Right atrium auricular region (tissue), 2 donors: ENCODE data around the gene DNMT3A. TPM values are rescaled to one million over a fixed set of nuclear protein-coding genes. Genes with fewer than 3 reads are reported as not detected.
A peak's percentile ranks its signal among the peaks of the same experiment; 100 is the strongest.

Source experiments
- DNase-seq: peaks from one replicate; pipeline ENCODE4 v3.0.0-alpha.2; 2019; ENCODE audit warnings: low spot score
- H3K27ac ChIP-seq, 2 donors: fragments of 200-600 bp; sonication (generic); 1 replicate in 1 of 2; 2 replicates in 1 of 2; pipeline ENCODE4 v1.5.1; 2016 to 2019
- H3K27me3 ChIP-seq, 2 donors: fragments of 200-600 bp; sonication (generic); one replicate each; pipeline versions ENCODE4 v1.5.1 to v1.6.0; 2017 to 2019
- H3K36me3 ChIP-seq: fragments of 200-600 bp; sonication (generic); one replicate; pipeline ENCODE4 v1.5.1; 2016
- H3K4me1 ChIP-seq, 2 donors: fragments of 200-600 bp; sonication (generic); one replicate each; pipeline versions ENCODE4 v1.5.1 to v1.6.0; 2017 to 2019
- H3K4me3 ChIP-seq, 2 donors: fragments of 200-600 bp; sonication (generic); 1 replicate in 1 of 2; 2 replicates in 1 of 2; pipeline ENCODE4 v1.5.1; 2017 to 2019; ENCODE audit warnings: mild to moderate bottlenecking in 1 of 2, moderate library complexity in 1 of 2
- H3K9me3 ChIP-seq, 2 donors: fragments of 200-600 bp; sonication (generic); one replicate each; pipeline ENCODE4 v1.5.1; 2019
- CTCF ChIP-seq, 2 donors: fragments of 200-600 bp; sonication (generic); IDR thresholded peaks; one replicate each; pipeline ENCODE4 v1.5.1; 2019; ENCODE audit warnings: antibody characterized with exemption in 2 of 2
- total RNA-seq, 2 donors: library from RNA; depleted of rRNA; stranded (reverse); fragments of >200 nt; gene quantifications; one replicate each; pipeline ENCODE4 v1.1.0, GENCODE V29; 2016

Gene DNMT3A
- total RNA-seq, 2 donors from 2014 or later: 6.0 to 8.1 TPM

- Histone ChIP-seq H3K9me3 (no peaks in the 10 kb centered on the region), H3K36me3 (peaks cover 20% of the 10 kb centered on the region), H3K4me3 (no peak overlapping the region), H3K27me3 (no peaks in the 10 kb centered on the region), H3K27ac (peak overlapping the region; percentile 40 to 62), H3K4me1 (peaks cover 0 to 42% of the 10 kb centered on the region in 2 donors)
- TF ChIP-seq CTCF (IDR thresholded peaks at IDR 0.05): no peak
- DNase-seq: no peak
Measured at GRCh38 chr2:25255745-25256487, 85.8 kb downstream of the DNMT3A start.

DNA sequence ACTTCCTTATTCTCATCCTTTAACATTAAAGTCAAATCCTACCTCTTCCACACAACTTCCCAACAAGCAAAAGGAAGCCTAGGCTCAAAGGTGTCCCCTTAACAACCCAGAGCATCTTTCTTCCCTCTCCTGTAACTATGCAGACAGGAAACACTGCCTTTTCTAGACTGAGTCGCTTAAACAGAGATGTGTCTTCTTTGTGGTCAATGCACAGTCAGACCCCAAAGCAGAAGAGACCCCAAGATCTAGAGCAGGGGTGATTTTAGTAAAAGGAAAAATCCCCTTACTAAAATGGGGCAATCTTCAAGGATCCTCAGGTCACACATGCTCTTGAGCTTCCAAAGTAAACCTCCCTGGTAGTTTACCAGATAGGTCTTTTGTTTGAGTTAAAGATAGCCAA is 86.8 kb downstream of the DNMT3A start:
- H3K9me3 ChIP-seq: no peaks in the 10 kb centered on the region
- peaks cover 20% of the 10 kb centered on the region for H3K36me3 ChIP-seq
- peaks cover 0 to 43% of the 10 kb centered on the region in 2 donors for H3K4me1 ChIP-seq
- no peaks in the 10 kb centered on the region for H3K27me3 ChIP-seq
- TF ChIP-seq CTCF (IDR thresholded peaks at IDR 0.05): no peak
- H3K4me3 ChIP-seq: no peak overlapping the region
- no peak overlapping the region for H3K27ac ChIP-seq
- no peak for DNase-seq

DNA sequence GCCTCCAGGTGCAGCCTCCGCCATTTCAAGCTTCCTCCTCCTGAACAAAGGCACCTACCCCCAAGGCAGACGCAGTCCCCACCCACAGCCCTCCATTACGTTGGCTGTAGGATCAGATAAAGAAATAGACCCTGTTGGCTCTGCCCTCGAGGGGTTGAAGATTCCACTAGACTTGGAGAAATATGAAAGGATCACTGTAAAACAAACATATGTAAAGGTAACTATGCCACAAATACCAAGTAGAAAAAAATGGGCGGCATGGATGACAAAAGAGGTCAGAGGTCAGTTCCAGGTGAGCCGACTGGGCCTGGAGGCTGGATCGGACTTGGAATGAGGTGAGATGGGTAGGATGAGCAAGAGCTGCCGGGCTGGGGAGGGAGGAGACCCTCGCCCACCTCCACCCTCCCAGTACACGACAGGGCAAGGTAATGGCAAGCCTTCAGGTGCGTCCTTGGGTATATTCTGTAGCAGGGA is 88.5 kb downstream of the DNMT3A start:
- Histone ChIP-seq H3K27me3 (no peaks in the 10 kb centered on the region), H3K4me1 (peaks cover 0 to 43% of the 10 kb centered on the region in 2 donors), H3K27ac (peak overlapping the region; percentile 85 to 88), H3K36me3 (peaks cover 10% of the 10 kb centered on the region), H3K4me3 (peak overlapping the region in 1 of 2 donors; percentile 78), H3K9me3 (no peaks in the 10 kb centered on the region)
- no peak for TF ChIP-seq CTCF (IDR thresholded peaks at IDR 0.05)
- DNase-seq: no peak

DNA sequence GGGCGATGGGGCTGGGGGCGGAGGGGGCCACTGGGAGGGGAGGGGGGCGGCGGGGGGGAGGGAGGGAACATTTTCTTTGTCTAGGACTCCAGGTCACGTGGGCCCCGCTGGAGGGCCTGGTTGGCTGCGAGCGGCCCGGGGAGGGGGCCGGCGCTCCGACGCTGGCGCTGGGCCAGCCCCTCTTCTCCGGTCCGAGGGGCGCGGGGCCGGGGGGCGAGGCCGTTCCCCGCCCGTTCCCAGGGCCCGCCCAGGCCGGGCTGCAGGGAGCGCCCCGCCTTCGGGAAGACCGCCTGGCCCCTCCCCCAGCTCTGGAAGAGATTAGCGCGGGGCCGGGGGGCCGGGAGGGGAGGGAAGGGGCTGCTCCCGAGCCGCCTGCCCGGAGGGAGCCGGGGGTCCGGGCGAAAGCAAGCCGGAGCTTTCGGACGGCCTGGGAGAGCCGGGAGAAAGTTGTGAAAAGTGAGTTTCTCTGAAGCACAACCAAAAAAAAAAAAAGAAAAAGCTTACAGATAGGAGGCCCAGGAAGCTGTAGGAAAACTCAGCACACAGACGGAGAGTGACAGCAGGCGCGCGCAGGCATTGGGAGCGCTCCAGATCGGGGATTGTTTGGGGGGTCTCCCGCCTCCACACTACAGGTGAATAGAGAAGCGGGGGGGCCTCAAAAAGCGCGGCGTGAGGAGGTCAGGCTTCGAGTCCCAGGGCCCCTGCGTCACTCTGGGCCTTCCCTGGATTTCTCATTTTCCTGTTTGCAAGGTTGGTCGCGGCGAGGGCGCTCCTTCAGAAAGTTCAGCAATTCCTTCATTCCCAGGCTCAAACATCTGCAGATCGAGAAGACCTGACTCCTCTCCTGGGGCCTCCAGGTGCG is 89.2 kb downstream of the DNMT3A start:
- no peak for TF ChIP-seq CTCF (IDR thresholded peaks at IDR 0.05)
- Histone ChIP-seq H3K4me1 (peaks cover 0 to 39% of the 10 kb centered on the region in 2 donors), H3K36me3 (peaks cover 16% of the 10 kb centered on the region), H3K4me3 (peak overlapping the region; percentile 65 to 78), H3K27ac (peak overlapping the region; percentile 85 to 88), H3K27me3 (no peaks in the 10 kb centered on the region), H3K9me3 (no peaks in the 10 kb centered on the region)
- DNase-seq: no peak

GRCh38 chr2:25251422-25252273 is 90.1 kb downstream of the DNMT3A start:
- peak overlapping the region; percentile 85 to 88 for H3K27ac ChIP-seq

More at GRCh38 chr2:25251422-25252273, 90.1 kb downstream of the DNMT3A start:
- no peak for DNase-seq
- no peak for TF ChIP-seq CTCF (IDR thresholded peaks at IDR 0.05)
- H3K4me1 ChIP-seq: peaks cover 0 to 30% of the 10 kb centered on the region in 2 donors
- H3K9me3 ChIP-seq: no peaks in the 10 kb centered on the region
- peaks cover 25% of the 10 kb centered on the region for H3K36me3 ChIP-seq
- H3K4me3 ChIP-seq: peak overlapping the region; percentile 65 to 78
- H3K27me3 ChIP-seq: no peaks in the 10 kb centered on the region
